SJCRH30 (cell line): ENCODE data around the gene DNAJB5. TPM values are rescaled to one million over a fixed set of nuclear protein-coding genes. Genes with fewer than 3 reads are reported as not detected.

Experiments
- DNase-seq, 2 experiments: peaks; one replicate each; pipeline ENCODE4 v3.0.0-alpha.2; 2015 to 2020
- H3K27ac ChIP-seq: fragments of 250-450 bp; sonication (Bioruptor Pico); 2 replicates; pipeline ENCODE4 v1.5.1; 2020; ENCODE audit warnings: mild to moderate bottlenecking, moderate library complexity
- H3K27me3 ChIP-seq: fragments of 250-450 bp; sonication (Bioruptor Pico); 2 replicates; pipeline ENCODE4 v1.5.1; 2020; ENCODE audit warnings: mild to moderate bottlenecking, moderate library complexity
- H3K36me3 ChIP-seq: fragments of 250-450 bp; sonication (Bioruptor Pico); 2 replicates; pipeline ENCODE4 v1.5.1; 2020; ENCODE audit warnings: mild to moderate bottlenecking, moderate library complexity
- H3K4me1 ChIP-seq: fragments of 250-450 bp; sonication (Bioruptor Pico); 2 replicates; pipeline ENCODE4 v1.5.1; 2020; ENCODE audit warnings: mild to moderate bottlenecking, moderate library complexity
- H3K4me3 ChIP-seq: fragments of 250-450 bp; sonication (Bioruptor Pico); 2 replicates; pipeline ENCODE4 v1.5.1; 2020; ENCODE audit warnings: mild to moderate bottlenecking, moderate library complexity
- H3K9me3 ChIP-seq: fragments of 250-450 bp; sonication (Bioruptor Pico); replicated peaks from 2 replicates; pipeline ENCODE4 v1.5.1; 2020; ENCODE audit warnings: mild to moderate bottlenecking, moderate library complexity
- total RNA-seq: library from RNA; depleted of rRNA; stranded (reverse); fragments of >200 nt; shearing (Covaris generic); gene quantifications from 2 replicates; pipeline ENCODE4 v1.2.3, GENCODE V29; 2014; rRNA removed

DNAJB5 gene
- total RNA-seq, 1 experiment from 2014 or later: 18.2 TPM

DNA sequence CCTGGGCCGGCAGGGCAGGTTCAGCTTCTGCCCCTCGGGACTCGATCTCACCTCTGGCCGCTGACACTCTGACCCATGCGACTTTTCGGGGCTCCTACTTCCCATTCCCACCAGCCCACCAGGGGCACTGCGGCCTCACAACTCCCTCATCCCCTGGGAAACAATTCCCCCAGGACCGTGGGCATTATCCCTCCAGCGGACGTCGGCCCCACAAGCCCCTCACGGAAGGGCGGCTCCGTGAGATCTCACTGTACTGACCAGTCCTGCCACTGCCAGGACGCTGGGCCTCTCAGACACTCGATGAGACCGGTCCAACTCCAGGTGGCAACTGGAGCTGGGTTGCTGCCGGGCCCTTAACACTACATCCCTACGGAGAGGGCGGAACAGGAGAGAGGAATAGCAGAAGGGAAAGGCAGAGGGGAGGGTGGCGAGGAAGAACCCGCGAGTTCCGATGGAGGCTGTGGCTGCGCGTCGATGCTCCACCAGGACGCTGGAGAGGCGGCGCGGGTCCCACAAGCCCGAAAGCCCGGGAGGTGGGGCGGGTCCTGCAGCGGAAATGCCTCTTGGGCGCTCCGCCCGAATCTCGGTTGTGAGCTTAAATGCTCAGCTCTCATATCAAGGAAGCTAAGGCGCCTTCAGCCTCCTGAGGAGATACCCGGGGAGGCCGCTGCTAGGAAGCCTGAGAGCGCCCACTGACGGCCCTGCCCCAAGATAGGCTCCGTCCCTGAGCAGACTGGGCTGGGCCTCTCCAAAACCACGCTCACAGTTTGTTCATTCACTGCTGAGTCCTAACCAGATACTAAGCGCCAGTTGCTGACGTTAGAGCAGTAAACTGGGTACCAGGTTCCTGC lies 46.5 kb downstream of the DNAJB5 start:
- Histone ChIP-seq H3K36me3 (no peaks in the 10 kb centered on the region), H3K27ac (no peak overlapping the region), H3K4me3 (no peak overlapping the region), H3K27me3 (no peaks in the 10 kb centered on the region), H3K9me3 (no peaks in the 10 kb centered on the region), H3K4me1 (no peaks in the 10 kb centered on the region)
- DNase-seq: no peak

DNA sequence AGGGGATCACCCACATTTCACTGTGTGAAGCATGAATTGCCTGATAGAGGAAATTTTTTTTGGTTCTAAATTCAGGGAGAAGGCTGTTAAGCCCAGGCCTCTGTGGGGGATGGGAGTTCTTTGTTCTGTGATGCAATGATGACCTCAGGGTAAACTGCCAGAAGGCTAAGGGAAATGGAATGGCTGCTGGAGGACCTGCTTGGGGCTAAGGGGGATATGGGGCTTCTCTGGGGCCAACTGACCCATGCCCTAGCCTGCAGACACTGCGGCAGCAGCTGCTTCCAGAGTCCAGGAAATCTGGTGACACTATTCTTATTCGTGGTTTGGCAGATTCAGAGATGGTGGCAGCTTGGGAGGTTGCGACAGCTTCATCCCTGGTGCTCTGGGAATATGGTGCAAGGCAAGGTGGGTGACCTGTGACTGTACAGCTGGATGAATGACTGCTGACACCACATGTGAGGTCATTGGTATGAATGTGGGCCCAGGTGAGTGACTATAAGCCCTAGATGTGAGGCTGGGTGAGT lies 52.6 kb downstream of the DNAJB5 start:
- H3K4me3 ChIP-seq: no peak overlapping the region
- peak; percentile 35 to 57 for DNase-seq
- H3K27me3 ChIP-seq: no peaks in the 10 kb centered on the region
- no peak overlapping the region for H3K27ac ChIP-seq
- H3K9me3 ChIP-seq: no peaks in the 10 kb centered on the region
- no peaks in the 10 kb centered on the region; the same call in 1 of the 2 replicates for H3K4me1 ChIP-seq
- no peaks in the 10 kb centered on the region for H3K36me3 ChIP-seq

DNA sequence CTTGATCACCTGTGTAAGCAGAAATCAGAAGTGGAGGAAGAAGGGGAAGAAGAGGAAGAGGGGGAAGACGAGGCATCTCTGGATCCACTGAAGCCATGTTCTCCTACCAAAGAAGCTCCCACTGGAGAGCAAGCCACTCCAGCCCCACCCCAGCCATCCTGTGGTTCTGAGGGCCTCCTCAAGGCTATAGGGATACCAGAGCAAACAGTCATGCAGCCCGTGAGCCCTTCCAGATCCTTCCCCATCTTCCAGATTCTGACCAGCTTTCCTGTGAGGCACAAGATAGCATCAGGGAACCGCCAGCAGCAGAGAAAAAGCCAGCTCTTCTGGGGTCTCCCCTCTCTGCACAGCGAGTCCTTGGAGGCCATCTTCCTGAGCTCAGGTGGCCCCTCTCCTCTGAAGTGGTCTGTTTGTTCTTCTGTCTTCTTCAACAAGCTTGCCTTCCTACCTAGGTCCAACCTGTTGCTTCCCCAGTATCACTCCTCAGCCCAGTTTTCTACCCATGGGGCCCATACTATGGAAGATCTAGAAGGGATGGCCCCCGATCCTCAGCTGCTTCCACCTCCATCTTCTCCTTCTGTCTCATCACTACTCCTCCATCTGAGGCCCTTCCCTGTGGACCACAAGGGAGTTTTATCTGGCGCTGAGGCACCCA lies 53.5 kb downstream of the DNAJB5 start:
- no peak for DNase-seq
- H3K4me1 ChIP-seq: no peaks in the 10 kb centered on the region; the same call in 1 of the 2 replicates
- H3K27me3 ChIP-seq: no peaks in the 10 kb centered on the region
- no peaks in the 10 kb centered on the region for H3K36me3 ChIP-seq
- H3K9me3 ChIP-seq: no peaks in the 10 kb centered on the region
- no peak overlapping the region for H3K4me3 ChIP-seq
- no peak overlapping the region for H3K27ac ChIP-seq

DNA sequence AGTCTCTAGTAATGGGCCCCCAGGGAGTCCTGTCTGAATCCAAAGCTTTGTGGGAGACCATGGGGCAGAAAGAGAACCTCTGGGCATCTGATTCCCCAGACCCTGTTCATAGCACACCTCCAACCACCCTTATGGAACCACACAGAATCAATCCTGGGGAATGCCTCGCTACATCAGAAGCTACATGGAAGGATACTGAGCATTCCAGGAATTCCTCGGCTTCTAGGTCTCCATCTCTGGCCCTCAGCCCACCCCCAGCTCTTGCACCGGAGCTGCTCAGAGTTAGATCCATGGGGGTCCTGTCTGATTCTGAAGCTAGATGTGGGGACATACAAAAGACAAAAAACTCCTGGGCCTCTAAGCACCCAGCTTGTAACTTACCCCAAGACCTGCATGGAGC lies 54.5 kb downstream of the DNAJB5 start:
- Histone ChIP-seq H3K4me1 (no peaks in the 10 kb centered on the region; the same call in 1 of the 2 replicates), H3K9me3 (no peaks in the 10 kb centered on the region), H3K4me3 (no peak overlapping the region), H3K36me3 (no peaks in the 10 kb centered on the region), H3K27me3 (no peaks in the 10 kb centered on the region), H3K27ac (no peak overlapping the region)
- DNase-seq: no peak

Other genes with a start within 250 kb of the DNAJB5 start
- gene PHF24, start 31.5 kb upstream of the DNAJB5 start, total RNA-seq: not detected in 2 replicates
- 219 and 225 TPM in 2 replicates for gene VCP, start 82.9 kb downstream of the DNAJB5 start, total RNA-seq
- 60.4 and 83.6 TPM in 2 replicates for gene FANCG, start 90.2 kb downstream of the DNAJB5 start, total RNA-seq
- 9.7 and 10.1 TPM in 2 replicates for gene PIGO, start 106.8 kb downstream of the DNAJB5 start, total RNA-seq
- gene STOML2, start 113.4 kb downstream of the DNAJB5 start, total RNA-seq: 147 and 148 TPM in 2 replicates
- 4.0 and 4.5 TPM in 2 replicates for gene ATOSB, start 126.1 kb downstream of the DNAJB5 start, total RNA-seq
- gene UNC13B, start 172.3 kb downstream of the DNAJB5 start, total RNA-seq: 2.0 and 2.3 TPM in 2 replicates